ENCODE measurements around the gene TSPAN14. TPM values are rescaled to one million over a fixed set of nuclear protein-coding genes. Genes with fewer than 3 reads are reported as not detected.

TSPAN14 gene
- total RNA-seq, 1 experiment from 2014 or later = 73.5 TPM

DNA sequence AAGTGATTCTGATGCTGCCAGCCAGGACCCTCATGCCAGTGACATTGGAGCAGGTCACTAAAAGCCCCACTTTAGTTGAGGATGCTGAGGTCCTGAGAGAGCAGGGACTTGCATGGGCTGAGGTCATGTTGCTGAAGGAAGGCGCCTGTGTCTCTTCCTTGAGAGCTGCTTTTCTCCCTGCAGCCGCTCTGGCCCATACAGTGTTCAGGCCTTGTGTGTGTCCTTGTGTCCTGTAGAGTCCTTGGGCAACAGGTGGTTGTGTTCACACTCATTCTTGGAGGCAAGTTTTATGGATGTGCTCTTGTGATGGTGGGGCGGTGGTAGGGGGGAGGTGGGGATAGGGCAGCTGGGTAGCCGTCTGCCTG lies 33.3 kb downstream of the TSPAN14 start:
- DNase-seq (ENCODE audit: low spot score) = no peak
- no peaks in the 10 kb centered on the region for H3K9me3 Mint-ChIP-seq
- TF ChIP-seq, protein P1, sequence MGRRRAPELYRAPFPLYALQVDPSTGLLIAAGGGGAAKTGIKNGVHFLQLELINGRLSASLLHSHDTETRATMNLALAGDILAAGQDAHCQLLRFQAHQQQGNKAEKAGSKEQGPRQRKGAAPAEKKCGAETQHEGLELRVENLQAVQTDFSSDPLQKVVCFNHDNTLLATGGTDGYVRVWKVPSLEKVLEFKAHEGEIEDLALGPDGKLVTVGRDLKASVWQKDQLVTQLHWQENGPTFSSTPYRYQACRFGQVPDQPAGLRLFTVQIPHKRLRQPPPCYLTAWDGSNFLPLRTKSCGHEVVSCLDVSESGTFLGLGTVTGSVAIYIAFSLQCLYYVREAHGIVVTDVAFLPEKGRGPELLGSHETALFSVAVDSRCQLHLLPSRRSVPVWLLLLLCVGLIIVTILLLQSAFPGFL (CRISPR knock-in tag; IDR thresholded peaks at IDR 0.05; ENCODE audit: borderline replicate concordance) = no peak
- no peak for TF ChIP-seq CBFB (CRISPR knock-in tag; IDR thresholded peaks at IDR 0.05; ENCODE audit: low read depth)
- no peak for TF ChIP-seq HMGA2 (CRISPR knock-in tag; IDR thresholded peaks at IDR 0.05)
- TF ChIP-seq ZNF263 (CRISPR knock-in tag; IDR thresholded peaks at IDR 0.05; ENCODE audit: low read depth) = no peak
- TF ChIP-seq ZNF416 (CRISPR knock-in tag; IDR thresholded peaks at IDR 0.05) = no peak
- TF ChIP-seq, protein P2, sequence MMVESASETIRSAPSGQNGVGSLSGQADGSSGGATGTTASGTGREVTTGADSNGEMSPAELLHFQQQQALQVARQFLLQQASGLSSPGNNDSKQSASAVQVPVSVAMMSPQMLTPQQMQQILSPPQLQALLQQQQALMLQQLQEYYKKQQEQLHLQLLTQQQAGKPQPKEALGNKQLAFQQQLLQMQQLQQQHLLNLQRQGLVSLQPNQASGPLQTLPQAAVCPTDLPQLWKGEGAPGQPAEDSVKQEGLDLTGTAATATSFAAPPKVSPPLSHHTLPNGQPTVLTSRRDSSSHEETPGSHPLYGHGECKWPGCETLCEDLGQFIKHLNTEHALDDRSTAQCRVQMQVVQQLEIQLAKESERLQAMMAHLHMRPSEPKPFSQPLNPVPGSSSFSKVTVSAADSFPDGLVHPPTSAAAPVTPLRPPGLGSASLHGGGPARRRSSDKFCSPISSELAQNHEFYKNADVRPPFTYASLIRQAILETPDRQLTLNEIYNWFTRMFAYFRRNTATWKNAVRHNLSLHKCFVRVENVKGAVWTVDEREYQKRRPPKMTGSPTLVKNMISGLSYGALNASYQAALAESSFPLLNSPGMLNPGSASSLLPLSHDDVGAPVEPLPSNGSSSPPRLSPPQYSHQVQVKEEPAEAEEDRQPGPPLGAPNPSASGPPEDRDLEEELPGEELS (CRISPR knock-in tag; IDR thresholded peaks at IDR 0.05) = no peak
- TF ChIP-seq, protein P3, sequence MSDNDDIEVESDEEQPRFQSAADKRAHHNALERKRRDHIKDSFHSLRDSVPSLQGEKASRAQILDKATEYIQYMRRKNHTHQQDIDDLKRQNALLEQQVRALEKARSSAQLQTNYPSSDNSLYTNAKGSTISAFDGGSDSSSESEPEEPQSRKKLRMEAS (CRISPR knock-in tag; IDR thresholded peaks at IDR 0.05) = no peak
- no peaks in the 10 kb centered on the region for H3K27me3 Mint-ChIP-seq (ENCODE audit: low read depth)
- CTCF ChIA-PET = interaction anchor here (0.6 to 6.9 kb wide), 7 partner anchors 11 to 227 kb away, joined by 3 to 66 read pairs (median 5); partner anchors contain the start of gene PRXL2A
- H3K27ac Mint-ChIP-seq = no peak overlapping the region
- POLR2A ChIA-PET = interaction anchor here (2.1 kb wide), 1 partner anchor 12 kb away, joined by 5 read pairs; no protein-coding TSS in a partner anchor
- peaks cover 24% of the 10 kb centered on the region for H3K36me3 Mint-ChIP-seq
- peaks cover 53% of the 10 kb centered on the region for H3K4me1 Mint-ChIP-seq
- H3K4me3 Mint-ChIP-seq = no peak overlapping the region
- peak; percentile 14; the same call in 1 of the 2 replicates for ATAC-seq

DNA sequence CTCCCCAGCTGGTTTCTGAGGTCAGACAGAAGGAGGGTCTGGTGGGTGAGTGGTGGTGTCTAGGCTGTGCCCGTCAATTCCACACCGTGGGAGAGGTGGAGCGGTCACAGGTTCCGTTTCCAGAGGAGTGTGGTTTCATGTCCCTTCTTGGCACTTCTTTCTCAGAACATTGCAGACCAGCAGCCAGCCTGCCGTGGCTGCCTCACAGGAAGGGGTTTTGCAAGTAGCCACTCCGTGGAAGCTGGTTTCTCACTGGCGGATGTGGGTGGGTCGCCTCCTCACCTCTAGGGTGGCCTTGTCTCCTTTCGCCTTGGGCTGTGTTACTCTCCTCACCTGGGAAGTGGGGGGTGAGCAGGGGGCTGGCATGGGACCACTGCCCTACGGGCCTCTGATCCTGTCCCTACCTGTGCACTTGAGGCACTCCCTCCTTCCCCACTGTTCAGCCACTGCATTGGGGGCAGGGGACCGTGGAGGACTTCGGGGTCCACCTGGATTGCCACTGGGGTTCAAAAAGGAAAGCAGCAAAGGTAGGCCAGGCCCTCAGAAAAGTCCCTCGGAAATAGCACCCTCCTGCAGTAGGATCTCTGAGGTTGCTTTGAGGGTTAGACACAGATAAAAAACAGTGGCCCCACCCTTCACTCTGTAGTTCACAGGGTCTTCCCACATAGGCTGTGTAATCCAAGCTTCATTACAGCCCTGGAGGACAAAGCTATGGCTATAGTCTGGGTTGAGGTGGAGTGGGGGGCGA lies 33.9 kb downstream of the TSPAN14 start:
- ChIA-PET CTCF (interaction anchor here (1.1 to 6.9 kb wide), 3 partner anchors 13 to 29 kb away, joined by 4 to 66 read pairs (median 10); no protein-coding TSS in a partner anchor), POLR2A (interaction anchor here (2.1 kb wide), 1 partner anchor 11 kb away, joined by 5 read pairs; no protein-coding TSS in a partner anchor)
- TF ChIP-seq ATF1 (CRISPR knock-in tag; IDR thresholded peaks at IDR 0.05) = no peak
- TF ChIP-seq ZNF121 (CRISPR knock-in tag; IDR thresholded peaks at IDR 0.05) = no peak
- TF ChIP-seq, protein P4, sequence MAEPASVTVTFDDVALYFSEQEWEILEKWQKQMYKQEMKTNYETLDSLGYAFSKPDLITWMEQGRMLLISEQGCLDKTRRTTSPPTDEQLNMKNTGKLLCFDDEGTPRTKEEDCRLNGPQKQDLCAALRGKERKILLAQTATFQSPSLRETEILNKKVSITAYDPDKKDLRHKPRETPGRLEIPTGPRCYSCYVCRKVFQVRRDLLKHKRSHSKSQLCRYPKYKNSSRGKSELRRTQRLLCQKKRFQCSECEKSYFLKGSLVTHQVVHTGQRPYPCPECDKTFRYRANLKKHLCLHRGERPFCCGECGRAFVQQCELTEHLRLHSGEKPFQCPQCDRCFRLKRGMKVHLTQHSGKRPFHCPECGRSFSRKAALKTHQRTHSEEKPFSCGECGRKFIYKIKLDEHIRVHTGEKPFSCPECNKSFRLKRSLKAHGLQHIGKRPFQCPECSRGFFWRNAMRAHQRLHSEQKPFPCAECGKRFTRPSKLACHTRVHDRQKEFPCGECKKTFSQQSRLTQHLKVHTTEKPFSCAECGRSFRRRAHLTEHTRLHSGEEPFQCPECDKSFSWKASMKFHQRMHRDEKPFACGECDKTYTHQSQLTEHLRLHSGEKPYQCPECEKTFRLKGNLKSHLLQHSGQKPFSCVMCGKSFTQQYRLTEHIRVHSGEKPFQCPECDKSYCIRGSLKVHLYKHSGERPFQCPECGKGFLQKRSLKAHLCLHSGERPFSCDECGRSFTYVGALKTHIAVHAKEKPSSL (CRISPR knock-in tag; conservative IDR thresholded peaks at IDR 0.05) = no peak
- TF ChIP-seq, protein P5, sequence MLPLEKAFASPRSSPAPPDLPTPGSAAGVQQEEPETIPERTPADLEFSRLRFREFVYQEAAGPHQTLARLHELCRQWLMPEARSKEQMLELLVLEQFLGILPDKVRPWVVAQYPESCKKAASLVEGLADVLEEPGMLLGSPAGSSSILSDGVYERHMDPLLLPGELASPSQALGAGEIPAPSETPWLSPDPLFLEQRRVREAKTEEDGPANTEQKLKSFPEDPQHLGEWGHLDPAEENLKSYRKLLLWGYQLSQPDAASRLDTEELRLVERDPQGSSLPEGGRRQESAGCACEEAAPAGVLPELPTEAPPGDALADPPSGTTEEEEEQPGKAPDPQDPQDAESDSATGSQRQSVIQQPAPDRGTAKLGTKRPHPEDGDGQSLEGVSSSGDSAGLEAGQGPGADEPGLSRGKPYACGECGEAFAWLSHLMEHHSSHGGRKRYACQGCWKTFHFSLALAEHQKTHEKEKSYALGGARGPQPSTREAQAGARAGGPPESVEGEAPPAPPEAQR (CRISPR knock-in tag; IDR thresholded peaks at IDR 0.05) = no peak
- no peak for TF ChIP-seq NR3C1 (CRISPR knock-in tag; conservative IDR thresholded peaks at IDR 0.05; ENCODE audit: low read depth)
- no peak for TF ChIP-seq ETV6 (CRISPR knock-in tag; IDR thresholded peaks at IDR 0.05)
- TF ChIP-seq, protein P6, sequence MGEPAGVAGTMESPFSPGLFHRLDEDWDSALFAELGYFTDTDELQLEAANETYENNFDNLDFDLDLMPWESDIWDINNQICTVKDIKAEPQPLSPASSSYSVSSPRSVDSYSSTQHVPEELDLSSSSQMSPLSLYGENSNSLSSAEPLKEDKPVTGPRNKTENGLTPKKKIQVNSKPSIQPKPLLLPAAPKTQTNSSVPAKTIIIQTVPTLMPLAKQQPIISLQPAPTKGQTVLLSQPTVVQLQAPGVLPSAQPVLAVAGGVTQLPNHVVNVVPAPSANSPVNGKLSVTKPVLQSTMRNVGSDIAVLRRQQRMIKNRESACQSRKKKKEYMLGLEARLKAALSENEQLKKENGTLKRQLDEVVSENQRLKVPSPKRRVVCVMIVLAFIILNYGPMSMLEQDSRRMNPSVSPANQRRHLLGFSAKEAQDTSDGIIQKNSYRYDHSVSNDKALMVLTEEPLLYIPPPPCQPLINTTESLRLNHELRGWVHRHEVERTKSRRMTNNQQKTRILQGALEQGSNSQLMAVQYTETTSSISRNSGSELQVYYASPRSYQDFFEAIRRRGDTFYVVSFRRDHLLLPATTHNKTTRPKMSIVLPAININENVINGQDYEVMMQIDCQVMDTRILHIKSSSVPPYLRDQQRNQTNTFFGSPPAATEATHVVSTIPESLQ (CRISPR knock-in tag; IDR thresholded peaks at IDR 0.05) = no peak
- TF ChIP-seq ELF4 (CRISPR knock-in tag; IDR thresholded peaks at IDR 0.05; ENCODE audit: low read depth) = no peak
- TF ChIP-seq, protein P7, sequence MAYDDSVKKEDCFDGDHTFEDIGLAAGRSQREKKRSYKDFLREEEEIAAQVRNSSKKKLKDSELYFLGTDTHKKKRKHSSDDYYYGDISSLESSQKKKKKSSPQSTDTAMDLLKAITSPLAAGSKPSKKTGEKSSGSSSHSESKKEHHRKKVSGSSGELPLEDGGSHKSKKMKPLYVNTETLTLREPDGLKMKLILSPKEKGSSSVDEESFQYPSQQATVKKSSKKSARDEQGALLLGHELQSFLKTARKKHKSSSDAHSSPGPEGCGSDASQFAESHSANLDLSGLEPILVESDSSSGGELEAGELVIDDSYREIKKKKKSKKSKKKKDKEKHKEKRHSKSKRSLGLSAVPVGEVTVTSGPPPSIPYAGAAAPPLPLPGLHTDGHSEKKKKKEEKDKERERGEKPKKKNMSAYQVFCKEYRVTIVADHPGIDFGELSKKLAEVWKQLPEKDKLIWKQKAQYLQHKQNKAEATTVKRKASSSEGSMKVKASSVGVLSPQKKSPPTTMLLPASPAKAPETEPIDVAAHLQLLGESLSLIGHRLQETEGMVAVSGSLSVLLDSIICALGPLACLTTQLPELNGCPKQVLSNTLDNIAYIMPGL (CRISPR knock-in tag; IDR thresholded peaks at IDR 0.05) = no peak
- TF ChIP-seq ESRRA (CRISPR knock-in tag; IDR thresholded peaks at IDR 0.05; ENCODE audit: borderline replicate concordance) = no peak
- TF ChIP-seq JAZF1 (CRISPR knock-in tag; IDR thresholded peaks at IDR 0.05) = no peak
- TF ChIP-seq, protein P8, sequence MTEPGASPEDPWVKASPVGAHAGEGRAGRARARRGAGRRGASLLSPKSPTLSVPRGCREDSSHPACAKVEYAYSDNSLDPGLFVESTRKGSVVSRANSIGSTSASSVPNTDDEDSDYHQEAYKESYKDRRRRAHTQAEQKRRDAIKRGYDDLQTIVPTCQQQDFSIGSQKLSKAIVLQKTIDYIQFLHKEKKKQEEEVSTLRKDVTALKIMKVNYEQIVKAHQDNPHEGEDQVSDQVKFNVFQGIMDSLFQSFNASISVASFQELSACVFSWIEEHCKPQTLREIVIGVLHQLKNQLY (CRISPR knock-in tag; IDR thresholded peaks at IDR 0.05) = no peak
- Mint-ChIP-seq H3K27me3 (ENCODE audit: low read depth) (no peaks in the 10 kb centered on the region), H3K9me3 (no peaks in the 10 kb centered on the region), H3K36me3 (peaks cover 24% of the 10 kb centered on the region), H3K27ac (no peak overlapping the region), H3K4me1 (peaks cover 50% of the 10 kb centered on the region), H3K4me3 (no peak overlapping the region)
- ATAC-seq (no peak), DNase-seq (ENCODE audit: low spot score) (no peak)

Measured in WTC11 (cell line).